A549 treated with CORT108297 at 1 μM for 4 hours (cell line): ENCODE results near the gene MRPL20. TPM values are rescaled to one million over a fixed set of nuclear protein-coding genes. Genes with fewer than 3 reads are reported as not detected.

Source experiments
- total RNA-seq: library from RNA; stranded (reverse); fragments of 200-300 nt; extraction: Qiagen RNA extraction; gene quantifications from 5 replicates; pipeline ENCODE4 v1.2.3, GENCODE V29; 2022

The MRPL20 gene
- 128 to 150 TPM (median 137 TPM) in 5 replicates for total RNA-seq

DNA sequence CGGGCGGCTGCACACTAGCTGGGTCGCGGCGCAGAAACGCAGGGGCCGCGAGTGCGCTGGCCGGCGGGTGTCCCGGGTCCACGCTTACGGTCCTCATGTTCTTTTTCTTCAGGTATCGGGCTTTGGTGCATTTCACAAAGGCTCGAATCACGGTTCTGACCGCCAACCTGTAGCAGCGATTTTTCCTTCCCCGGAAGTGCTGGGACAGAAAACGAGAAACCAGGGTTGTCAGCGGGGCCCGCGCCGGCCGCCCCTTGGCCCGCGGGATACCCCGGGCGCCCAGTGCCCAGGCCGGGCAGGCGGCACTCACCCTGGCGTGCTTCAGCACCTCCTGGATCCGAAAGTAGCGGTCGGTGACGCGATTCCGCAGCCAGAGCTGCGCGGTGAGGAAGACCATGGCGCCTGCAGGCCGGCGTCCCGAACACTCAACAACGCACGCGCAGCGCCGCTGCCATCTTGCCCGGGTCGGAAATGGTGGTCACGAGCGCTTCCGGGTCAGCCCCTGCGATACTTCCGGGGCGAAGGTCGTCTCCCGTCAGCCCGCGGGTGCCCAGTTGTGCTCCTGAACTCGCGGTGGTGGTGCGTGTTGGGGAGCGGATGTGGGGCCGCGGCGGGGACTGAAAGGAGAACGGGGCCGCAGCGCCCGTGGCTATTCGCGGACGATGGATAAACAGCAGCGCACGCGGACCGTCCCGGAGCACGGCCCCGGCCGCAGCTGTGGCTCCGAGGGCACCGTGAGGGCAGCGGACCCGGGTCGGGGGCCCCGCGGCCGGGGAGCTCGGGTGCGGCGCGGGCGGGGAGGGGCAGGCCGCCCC is at the start of gene MRPL20:
MRPL20 (minus strand) TSS at position 473 of the 815 bp plus-strand sequence; CDS start at position 397, 76 bp downstream.

DNA sequence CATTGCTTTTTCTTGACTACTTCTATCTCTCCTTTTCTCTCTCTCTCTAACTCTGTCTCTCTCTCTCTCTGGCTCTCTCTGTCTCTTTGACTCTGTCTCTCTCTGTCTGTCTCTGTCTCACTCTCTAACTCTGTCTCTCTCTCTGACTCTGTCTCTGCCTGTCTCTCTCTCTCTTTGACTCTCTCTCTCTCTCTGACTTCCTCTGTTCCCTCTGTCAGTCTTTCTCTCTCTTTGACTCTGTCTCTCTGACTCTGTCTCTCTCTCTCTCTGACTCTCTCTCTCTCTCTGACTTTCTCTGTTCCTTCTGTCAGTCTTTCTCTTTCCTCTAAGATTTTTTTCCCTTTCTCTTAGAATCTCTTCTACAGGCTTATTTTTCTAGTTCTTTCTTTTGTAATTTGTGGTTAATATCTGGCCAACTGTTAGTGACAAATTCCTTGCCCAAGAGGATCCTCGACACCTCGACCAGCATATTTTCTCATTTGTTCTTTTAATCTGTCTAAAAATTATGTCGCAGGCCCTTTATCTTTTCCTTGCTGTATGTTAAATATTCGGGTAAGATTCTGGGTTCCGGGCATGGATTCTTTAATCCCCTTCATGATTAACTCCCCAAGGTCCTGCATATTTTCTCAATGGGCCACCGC is 42.1 kb upstream of the MRPL20 start, which contains the start of gene ATAD3C:
ATAD3C (plus strand) TSS at position 591 of the 641 bp plus-strand sequence. CDS start 995 bp downstream, outside the sequence.

GRCh38 chr1:1435106-1435903 is 28.2 kb upstream of the MRPL20 start, which contains the start of gene VWA1:
Gene VWA1, plus strand, starts transcription at chr1:1435690. Its CDS starts 59 bp downstream, at chr1:1435749.

GRCh38 chr1:1421147-1421906 is 14.2 kb upstream of the MRPL20 start, which contains the start of gene ANKRD65:
Gene ANKRD65, minus strand, starts transcription at chr1:1421276. Its CDS starts 271 bp downstream, at chr1:1421005.

GRCh38 chr1:1399187-1399871 is 7.8 kb downstream of the MRPL20 start, which contains the start of gene CCNL2:
Gene CCNL2, minus strand, starts transcription at chr1:1399335. Its CDS starts 29 bp downstream, at chr1:1399306.

GRCh38 chr1:1374929-1375662 is 32.0 kb downstream of the MRPL20 start, which contains the start of gene AURKAIP1:
Gene AURKAIP1, minus strand, starts transcription at chr1:1375207. Its CDS starts 451 bp downstream, at chr1:1374756.

GRCh38 chr1:1358433-1359271 is 48.4 kb downstream of the MRPL20 start, which contains the start of gene MXRA8:
Gene MXRA8, minus strand, starts transcription at chr1:1358555. Its CDS starts 51 bp downstream, at chr1:1358504.

Other genes with a start within 250 kb of the MRPL20 start
- gene TTLL10, start 233.4 kb downstream of the MRPL20 start, total RNA-seq, result not detected in 5 replicates
- gene TNFRSF18, start 200.7 kb downstream of the MRPL20 start, total RNA-seq, result 0.11 to 0.25 TPM (median 0.15 TPM) in 3 of 5 replicates, not detected in the others
- 0.07 to 0.18 TPM (median 0.13 TPM) in 4 of 5 replicates, not detected in the other for gene TNFRSF4, start 193.1 kb downstream of the MRPL20 start, total RNA-seq
- gene SDF4, start 175.3 kb downstream of the MRPL20 start, total RNA-seq, result 108 to 138 TPM (median 133 TPM) in 5 replicates
- gene B3GALT6, start 175.1 kb downstream of the MRPL20 start, total RNA-seq, result 10.8 to 22.2 TPM (median 19.5 TPM) in 5 replicates
- gene C1QTNF12, start 160.6 kb downstream of the MRPL20 start, total RNA-seq, result 1.4 to 2.3 TPM (median 1.8 TPM) in 5 replicates
- 38.8 to 48.3 TPM (median 46.8 TPM) in 5 replicates for gene UBE2J2, start 133.4 kb downstream of the MRPL20 start, total RNA-seq
- 0.70 to 1.7 TPM (median 1.3 TPM) in 5 replicates for gene SCNN1D, start 126.9 kb downstream of the MRPL20 start, total RNA-seq
- gene ACAP3, start 99.4 kb downstream of the MRPL20 start, total RNA-seq, result 10.6 to 21.4 TPM (median 20.6 TPM) in 5 replicates
- 17.0 to 27.7 TPM (median 26.5 TPM) in 5 replicates for gene PUSL1, start 98.7 kb downstream of the MRPL20 start, total RNA-seq
- gene INTS11, start 82.6 kb downstream of the MRPL20 start, total RNA-seq, result 42.4 to 66.0 TPM (median 63.3 TPM) in 5 replicates
- 15.8 to 23.0 TPM (median 21.1 TPM) in 5 replicates for gene CPTP, start 82.5 kb downstream of the MRPL20 start, total RNA-seq
- 0.12 to 0.17 TPM (median 0.14 TPM) in 5 replicates for gene TAS1R3, start 76.0 kb downstream of the MRPL20 start, total RNA-seq
- 46.8 to 86.9 TPM (median 77.1 TPM) in 5 replicates for gene DVL1, start 57.9 kb downstream of the MRPL20 start, total RNA-seq
- 0.07 to 0.29 TPM (median 0.27 TPM) in 5 replicates for gene MXRA8, start 48.7 kb downstream of the MRPL20 start, total RNA-seq
- gene AURKAIP1, start 32.1 kb downstream of the MRPL20 start, total RNA-seq, result 103 to 195 TPM (median 175 TPM) in 5 replicates
- gene CCNL2, start 8.0 kb downstream of the MRPL20 start, total RNA-seq, result 37.8 to 63.9 TPM (median 59.4 TPM) in 5 replicates
- 0.04 to 0.07 TPM (median 0.06 TPM) in 4 of 5 replicates, not detected in the other for gene ANKRD65, start 14.0 kb upstream of the MRPL20 start, total RNA-seq
- 4.1 to 18.3 TPM (median 15.7 TPM) in 5 replicates for gene VWA1, start 28.4 kb upstream of the MRPL20 start, total RNA-seq
- gene ATAD3C, start 42.4 kb upstream of the MRPL20 start, total RNA-seq, result not detected in 5 replicates
- 1.2 to 3.5 TPM (median 3.1 TPM) in 5 replicates for gene ATAD3B, start 64.5 kb upstream of the MRPL20 start, total RNA-seq
- gene ATAD3A, start 104.9 kb upstream of the MRPL20 start, total RNA-seq, result 28.8 to 40.6 TPM (median 38.0 TPM) in 5 replicates
- gene TMEM240, start 133.3 kb upstream of the MRPL20 start, total RNA-seq, result 0.37 to 0.80 TPM (median 0.47 TPM) in 5 replicates
- 96.0 to 109 TPM (median 104 TPM) in 5 replicates for gene SSU72, start 167.6 kb upstream of the MRPL20 start, total RNA-seq
- gene FNDC10, start 192.8 kb upstream of the MRPL20 start, total RNA-seq, result 5.8 to 9.6 TPM (median 9.2 TPM) in 5 replicates
- 10.5 to 23.6 TPM (median 21.4 TPM) in 5 replicates for gene MIB2, start 208.2 kb upstream of the MRPL20 start, total RNA-seq
- 0.30 to 0.73 TPM (median 0.60 TPM) in 5 replicates for gene MMP23B, start 224.9 kb upstream of the MRPL20 start, total RNA-seq